Tibial nerve (tissue), 4 donors: ENCODE results near the gene GRIA1.

Experiments
- EP300 ChIP-seq, 2 donors: sonication (generic); formaldehyde crosslinking; IDR thresholded peaks; one replicate each; pipeline ENCODE4 v1.6.1; 2017; ENCODE audit warnings: antibody characterized with exemption in 2 of 2, mild to moderate bottlenecking in 1 of 2
- POLR2A ChIP-seq, 2 donors: fragments of 450-650 bp; IDR thresholded peaks; one replicate each; pipeline ENCODE4 v1.6.1; 2017; ENCODE audit warnings: antibody characterized with exemption in 2 of 2, mild to moderate bottlenecking in 2 of 2, moderate library complexity in 2 of 2
- TF ChIP-seq, protein P1 (sequence below), 5 experiments: fragments of 200-600 bp in 3 of 5; fragments of 450-650 bp in 2 of 5; sonication (generic) in 3 of 5; IDR thresholded peaks; one replicate each; pipeline ENCODE4 v1.5.1; 2016 to 2019; ENCODE audit warnings: antibody characterized with exemption in 5 of 5, mild to moderate bottlenecking in 3 of 5, moderate library complexity in 2 of 5

DNA sequence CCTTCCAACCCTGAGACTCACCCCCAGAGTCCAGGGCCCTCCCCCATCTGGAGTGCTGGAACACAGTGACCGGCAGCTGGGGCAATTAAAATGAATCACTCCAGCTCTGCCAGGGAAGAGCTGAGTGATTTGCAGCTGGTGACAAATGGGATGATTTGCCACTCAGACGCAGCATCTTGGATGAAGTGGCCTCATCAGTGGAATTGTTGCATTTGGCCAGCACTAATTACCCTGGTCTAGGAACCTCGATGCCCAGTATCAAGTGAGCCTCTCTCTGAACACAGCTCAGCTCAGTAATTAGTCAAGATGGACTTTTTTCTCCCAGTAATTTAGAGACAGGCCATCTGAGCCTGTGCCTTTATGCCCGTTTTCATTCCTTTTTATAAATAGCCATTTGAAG, 259.5 kb downstream of the GRIA1 start:
- TF ChIP-seq POLR2A (IDR thresholded peaks at IDR 0.05) = no peak
- TF ChIP-seq EP300 (IDR thresholded peaks at IDR 0.05) = no peak
- TF ChIP-seq, protein P1, sequence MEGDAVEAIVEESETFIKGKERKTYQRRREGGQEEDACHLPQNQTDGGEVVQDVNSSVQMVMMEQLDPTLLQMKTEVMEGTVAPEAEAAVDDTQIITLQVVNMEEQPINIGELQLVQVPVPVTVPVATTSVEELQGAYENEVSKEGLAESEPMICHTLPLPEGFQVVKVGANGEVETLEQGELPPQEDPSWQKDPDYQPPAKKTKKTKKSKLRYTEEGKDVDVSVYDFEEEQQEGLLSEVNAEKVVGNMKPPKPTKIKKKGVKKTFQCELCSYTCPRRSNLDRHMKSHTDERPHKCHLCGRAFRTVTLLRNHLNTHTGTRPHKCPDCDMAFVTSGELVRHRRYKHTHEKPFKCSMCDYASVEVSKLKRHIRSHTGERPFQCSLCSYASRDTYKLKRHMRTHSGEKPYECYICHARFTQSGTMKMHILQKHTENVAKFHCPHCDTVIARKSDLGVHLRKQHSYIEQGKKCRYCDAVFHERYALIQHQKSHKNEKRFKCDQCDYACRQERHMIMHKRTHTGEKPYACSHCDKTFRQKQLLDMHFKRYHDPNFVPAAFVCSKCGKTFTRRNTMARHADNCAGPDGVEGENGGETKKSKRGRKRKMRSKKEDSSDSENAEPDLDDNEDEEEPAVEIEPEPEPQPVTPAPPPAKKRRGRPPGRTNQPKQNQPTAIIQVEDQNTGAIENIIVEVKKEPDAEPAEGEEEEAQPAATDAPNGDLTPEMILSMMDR (IDR thresholded peaks at IDR 0.05) = no peak
